GM12878 (cell line): ENCODE data around the gene RSPRY1. TPM values are rescaled to one million over a fixed set of nuclear protein-coding genes. Genes with fewer than 3 reads are reported as not detected.

ENCODE experiments used
- ATF3 ChIP-seq: IDR thresholded peaks from 2 replicates; pipeline ENCODE4 v1.6.1; 2011; ENCODE audit warnings: low read depth, mild to moderate bottlenecking, low read length, moderate library complexity, borderline replicate concordance; ENCODE audit errors: extremely low read depth
- CBX5 ChIP-seq: sonication (generic); IDR thresholded peaks from 2 replicates; pipeline ENCODE4 v1.6.1; 2016; ENCODE audit warnings: low read depth, moderate library complexity, mild to moderate bottlenecking, inconsistent platforms
- CHD4 ChIP-seq: fragments of 200-600 bp; sonication (generic); IDR thresholded peaks from 2 replicates; pipeline ENCODE4 v1.6.1; 2016; ENCODE audit warnings: mild to moderate bottlenecking
- ETV6 ChIP-seq, 2 experiments: fragments of 450-650 bp in 1 of 2; IDR thresholded peaks in 1 of 2; conservative IDR thresholded peaks in 1 of 2; 2 replicates each; pipeline ENCODE4 v1.6.1; 2014; ENCODE audit warnings: antibody characterized with exemption in 1 of 2, borderline replicate concordance in 1 of 2, low read depth in 1 of 2, mild to moderate bottlenecking in 1 of 2, moderate library complexity in 1 of 2
- FOXK2 ChIP-seq: fragments of 450-650 bp; IDR thresholded peaks from 2 replicates; pipeline ENCODE4 v1.6.1; 2017; ENCODE audit warnings: mild to moderate bottlenecking, moderate library complexity
- HDAC2 ChIP-seq: fragments of 200-600 bp; sonication (generic); IDR thresholded peaks from 2 replicates; pipeline ENCODE4 v1.6.1; 2017
- IRF5 ChIP-seq: fragments of 450-650 bp; IDR thresholded peaks from 2 replicates; pipeline ENCODE4 v1.6.1; 2017; ENCODE audit warnings: borderline replicate concordance
- NRF1 ChIP-seq: conservative IDR thresholded peaks from 2 replicates; pipeline ENCODE4 v1.6.1; 2011; ENCODE audit warnings: mild to moderate bottlenecking, low read depth, low read length, improper control_type of control experiment
- RB1 ChIP-seq: fragments of 450-650 bp; formaldehyde crosslinking; IDR thresholded peaks from 2 replicates; pipeline ENCODE4 v1.6.1; 2017; ENCODE audit warnings: mild to moderate bottlenecking, borderline replicate concordance
- RFX5 ChIP-seq: IDR thresholded peaks from 2 replicates; pipeline ENCODE4 v1.6.1; 2011; ENCODE audit warnings: low read depth, low read length, improper control_type of control experiment
- RUNX3 ChIP-seq: IDR thresholded peaks from 2 replicates; pipeline ENCODE4 v1.6.1; 2012; ENCODE audit warnings: low read length, inconsistent platforms
- SIX5 ChIP-seq: IDR thresholded peaks from 2 replicates; pipeline ENCODE4 v1.6.1; 2011; ENCODE audit warnings: mild to moderate bottlenecking, low read depth, low read length, moderate library complexity; ENCODE audit not compliant: severe bottlenecking
- TARDBP ChIP-seq: IDR thresholded peaks from 2 replicates; pipeline ENCODE4 v1.6.1; 2016; ENCODE audit warnings: borderline replicate concordance
- YY1 ChIP-seq: IDR thresholded peaks from 2 replicates; pipeline ENCODE4 v1.6.1; 2011; ENCODE audit warnings: low read depth, mild to moderate bottlenecking, low read length
- ZNF592 ChIP-seq: fragments of 450-650 bp; IDR thresholded peaks from 2 replicates; pipeline ENCODE4 v1.6.1; 2017; ENCODE audit warnings: mild to moderate bottlenecking, moderate library complexity
- ZNF687 ChIP-seq: fragments of 450-650 bp; IDR thresholded peaks from 2 replicates; pipeline ENCODE4 v1.6.1; 2017; ENCODE audit warnings: mild to moderate bottlenecking, moderate library complexity
- polyA plus RNA-seq, 11 experiments: library from polyadenylated mRNA; depleted of rRNA in 4 of 11; unstranded in 6 of 11; stranded (reverse) in 5 of 11; fragments of >200 nt; fragmentation: Nextera tagmentation in 4 of 11; fragmentation: Illumina TruSeq in 1 of 11; extraction: Ambion mirVana in 4 of 11; extraction: Trizol in 1 of 11; gene quantifications; 1 replicate in 1 of 11; 2 replicates in 10 of 11; pipeline versions ENCODE4 v1.2.1 to v1.2.3, GENCODE V29; 2011 to 2016; ENCODE audit warnings: inconsistent platforms in 2 of 11, missing spikeins in 2 of 11, low read depth in 1 of 11
- total RNA-seq, 4 experiments: library from RNA; depleted of rRNA in 3 of 4; stranded (reverse); fragments of >200 nt in 3 of 4; fragmentation: Illumina TruSeq in 1 of 4; extraction: Trizol in 1 of 4; gene quantifications; 2 replicates each; pipeline versions ENCODE4 v1.2.1 to v1.2.3, GENCODE V29; 2013 to 2021
- TF ChIP-seq, protein P1 (sequence below): IDR thresholded peaks from 2 replicates; pipeline ENCODE4 v1.6.1; 2012; ENCODE audit warnings: low read depth, low read length, improper control_type of control experiment

Gene RSPRY1
- total and polyA plus RNA-seq, 10 of the 15 experiments (the other 5 are each of a cell fraction or from before 2014, with no cell fraction given): 18.5 to 57.0 (median 41.2) TPM

DNA sequence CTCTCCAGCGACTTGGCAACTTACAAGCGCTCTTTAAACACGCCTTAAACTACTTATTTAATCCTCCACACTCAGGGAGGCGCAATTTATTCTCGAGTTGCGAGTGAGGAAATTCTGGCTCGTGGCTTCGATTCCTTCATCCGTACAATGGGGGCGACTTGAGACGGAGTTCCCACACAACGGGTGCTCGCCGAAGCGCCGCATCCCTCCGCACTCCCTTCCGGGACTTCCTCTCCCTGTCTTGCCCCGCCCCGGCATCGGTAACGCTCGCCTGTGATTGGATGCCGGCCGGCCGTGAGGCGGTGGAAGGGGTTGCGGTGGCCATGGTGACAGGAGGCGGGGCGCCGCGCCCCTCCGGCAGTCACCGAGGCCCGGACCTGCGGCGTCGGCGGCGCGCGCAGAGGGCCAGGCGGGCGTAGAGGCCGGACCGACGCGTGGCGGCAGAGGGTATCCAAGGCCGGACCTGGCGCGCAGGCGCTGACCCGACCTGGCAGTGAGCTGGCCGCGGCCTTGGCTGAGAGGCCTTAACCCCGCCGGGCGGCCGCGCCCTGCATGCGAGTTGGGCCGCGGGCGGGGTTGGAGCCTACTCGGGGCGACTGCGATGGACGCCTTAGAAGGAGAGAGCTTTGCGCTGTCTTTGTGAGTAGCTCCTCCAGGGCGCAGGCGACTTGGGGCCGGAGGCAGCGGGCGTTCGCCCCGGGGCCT lies 58.8 kb downstream of the RSPRY1 start, which contains the start of gene ARL2BP (continued):
- TF ChIP-seq HDAC2 (no peak), SIX5 (no peak), ZNF687 (peak; percentile 89), FOXK2 (no peak), RFX5 (no peak; the same call in 1 of the 2 replicates), YY1 (peak; percentile 51; the same call in 1 of the 2 replicates), RUNX3 (peak; percentile 49), ETV6 (conservative IDR thresholded peaks at IDR 0.05 in 1 of 2, IDR thresholded peaks at IDR 0.05 in 1 of 2; ENCODE audit: borderline replicate concordance in 1 of 2, low read depth in 1 of 2) (peak in 1 of 2 experiments; percentile 62; a peak in 2 of 4 replicates), TARDBP (0 out of 2 replicates have a peak, but pooled peaks have one; percentile 23), ZNF592 (peak; percentile 52; the same call in 1 of the 2 replicates), CHD4 (no peak), CBX5 (no peak), RB1 (peak; percentile 79), IRF5 (no peak), NRF1 (peak; percentile 50), ATF3 (no peak)
- TF ChIP-seq, protein P1, sequence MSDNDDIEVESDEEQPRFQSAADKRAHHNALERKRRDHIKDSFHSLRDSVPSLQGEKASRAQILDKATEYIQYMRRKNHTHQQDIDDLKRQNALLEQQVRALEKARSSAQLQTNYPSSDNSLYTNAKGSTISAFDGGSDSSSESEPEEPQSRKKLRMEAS: peak; percentile 53; the same call in 1 of the 2 replicates
